ENCODE results near the gene ANXA2R. TPM values are rescaled to one million over a fixed set of nuclear protein-coding genes. Genes with fewer than 3 reads are reported as not detected.
"Not testable (repeated sequence)": the region's sequence is repeated elsewhere in the genome, so short reads cannot be mapped to it uniquely, and the experiment has no call there.

The ANXA2R gene
- total RNA-seq, 2 experiments from 2014 or later, result 8.0 to 10.4 TPM

DNA sequence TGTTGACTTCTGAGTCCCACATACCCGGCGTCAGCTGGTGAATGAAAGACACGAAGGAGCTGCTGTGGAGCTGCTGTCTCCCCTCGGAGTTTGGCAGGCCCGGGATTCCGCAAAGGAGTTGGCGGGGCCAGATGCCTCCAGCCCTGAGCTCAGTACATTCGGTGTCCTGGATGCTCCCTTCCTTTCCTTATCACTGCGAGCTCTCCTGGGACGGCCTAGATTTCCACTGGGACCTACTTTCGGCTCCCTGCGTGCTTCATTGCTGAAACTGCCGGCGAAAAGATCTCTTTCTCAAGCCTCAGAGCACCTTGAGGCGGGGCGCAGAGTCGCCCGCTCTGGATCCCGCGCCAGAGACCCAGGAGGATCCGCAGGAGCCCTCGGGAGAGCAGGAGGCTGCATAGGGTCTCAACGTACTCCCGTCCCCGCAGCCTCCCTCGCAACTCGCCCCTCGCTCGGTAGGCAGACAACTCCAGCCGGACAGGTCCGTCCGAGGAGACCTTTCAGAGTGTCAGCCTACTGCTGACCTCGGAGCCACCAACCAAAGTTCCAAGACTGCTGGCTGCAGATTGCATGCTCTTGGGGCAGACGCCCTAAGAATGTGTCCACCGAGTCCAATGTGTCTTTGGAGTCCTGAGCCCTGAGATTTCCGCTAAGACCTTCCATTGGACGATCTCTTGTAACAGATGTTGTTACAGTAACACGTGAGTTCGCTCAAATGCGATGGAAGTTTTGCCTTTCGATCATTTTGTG, 6.1 kb downstream of the ANXA2R start:
- no peak for ATAC-seq
- no peaks in the 10 kb centered on the region for H3K36me3 Mint-ChIP-seq (ENCODE audit: low read depth)
- H3K4me1 Mint-ChIP-seq (ENCODE audit: low read depth), result peaks cover 53% of the 10 kb centered on the region
- intact Hi-C loops (cut with micrococcal nuclease), result no loop called here
- H3K9me3 Mint-ChIP-seq, result no peaks in the 10 kb centered on the region
- TF ChIP-seq CTCF (IDR thresholded peaks at IDR 0.05), result no peak
- ChIA-PET POLR2A (no interaction called here), CTCF (no interaction called here)
- peak overlapping the region; percentile 22 for H3K4me3 Mint-ChIP-seq
- H3K27me3 Mint-ChIP-seq, result no peaks in the 10 kb centered on the region
- no peak for DNase-seq
- peak overlapping the region; percentile 45 for H3K27ac Mint-ChIP-seq

DNA sequence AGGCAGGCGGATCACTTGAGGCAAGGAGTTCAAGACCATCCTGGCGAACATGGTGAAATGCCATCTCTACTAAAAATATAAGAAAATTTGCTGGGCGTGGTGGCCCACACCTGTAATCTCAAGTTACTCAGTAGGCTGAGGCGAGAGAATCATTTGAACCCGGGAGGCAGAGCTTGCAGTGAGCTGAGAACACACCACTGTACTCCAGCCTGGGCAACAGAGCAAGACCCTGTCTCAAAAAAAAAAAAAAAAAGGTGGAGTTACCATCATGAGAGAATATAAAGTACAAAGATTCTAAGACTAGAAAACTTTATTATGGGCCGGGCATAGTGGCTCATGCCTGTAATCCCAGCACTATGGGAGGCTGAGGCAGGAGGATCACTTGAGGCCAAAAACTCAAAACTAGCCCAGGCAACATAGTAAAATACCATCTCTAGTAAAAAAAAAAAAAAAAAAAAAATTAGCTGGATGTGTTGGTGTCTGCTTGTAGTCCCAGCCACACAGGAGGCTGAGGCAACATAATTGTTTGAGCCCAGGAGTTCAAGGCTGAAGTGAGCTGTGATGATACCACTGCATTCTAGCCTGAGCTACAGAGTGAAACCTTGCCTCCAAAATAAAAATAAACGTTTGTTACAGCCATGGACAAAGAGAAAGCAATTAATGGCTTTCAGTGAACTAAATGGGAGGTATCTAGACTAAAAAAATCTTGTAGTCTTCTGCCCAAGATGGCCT, 12.9 kb downstream of the ANXA2R start:
- no peak for DNase-seq
- H3K4me3 Mint-ChIP-seq, result no peak overlapping the region
- H3K27me3 Mint-ChIP-seq, result no peaks in the 10 kb centered on the region
- intact Hi-C loops (cut with micrococcal nuclease), result no loop called here
- H3K36me3 Mint-ChIP-seq (ENCODE audit: low read depth), result no peaks in the 10 kb centered on the region
- no peak for TF ChIP-seq CTCF (IDR thresholded peaks at IDR 0.05)
- peak overlapping the region; percentile 15 for H3K27ac Mint-ChIP-seq
- peaks cover 26% of the 10 kb centered on the region for H3K4me1 Mint-ChIP-seq (ENCODE audit: low read depth)
- ATAC-seq, result no peak
- H3K9me3 Mint-ChIP-seq, result no peaks in the 10 kb centered on the region
- CTCF ChIA-PET, result interaction anchor here (4.3 kb wide), 1 partner anchor 8 kb away, joined by 44 read pairs; no protein-coding TSS in a partner anchor
- POLR2A ChIA-PET, result interaction anchor here (1.0 to 2.0 kb wide), 3 partner anchors 11 to 33 kb away, joined by 3 to 4 read pairs (median 3); no protein-coding TSS in a partner anchor

DNA sequence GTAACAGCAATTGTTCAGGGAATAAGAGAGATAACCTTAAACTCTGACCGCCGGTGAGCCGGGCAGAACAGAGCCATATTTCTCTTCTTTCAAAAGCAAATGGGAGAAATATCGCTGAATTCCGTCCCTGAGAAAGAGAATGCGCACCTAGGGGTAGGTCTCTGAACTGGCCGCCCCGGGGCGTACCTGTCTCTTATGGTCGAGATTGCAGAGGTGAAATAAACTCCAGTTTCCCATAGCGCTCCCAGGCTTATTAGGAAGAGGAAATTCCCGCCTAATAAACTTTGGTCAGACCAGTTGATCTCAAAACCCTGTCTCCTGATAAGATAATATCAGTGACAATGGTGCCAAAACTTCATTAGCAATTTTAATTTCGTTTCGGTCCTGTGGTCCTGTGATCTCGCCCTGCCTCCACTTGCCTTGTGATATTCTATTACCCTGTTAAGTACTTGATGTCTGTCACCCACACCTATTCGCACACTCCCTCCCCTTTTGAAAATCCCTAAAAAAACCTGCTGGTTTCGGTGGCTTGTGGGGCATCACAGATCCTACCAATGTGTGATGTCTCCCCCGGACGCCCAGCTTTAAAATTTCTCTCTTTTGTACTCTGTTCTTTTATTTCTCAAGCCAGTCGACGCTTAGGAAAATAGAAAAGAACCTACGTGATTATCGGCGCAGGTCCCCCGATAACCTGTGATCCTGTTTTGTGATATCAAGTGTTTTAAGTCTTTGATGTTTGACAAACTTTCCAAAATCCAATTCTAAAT, 14.8 kb downstream of the ANXA2R start:
- DNase-seq; H3K27me3 Mint-ChIP-seq; H3K27ac Mint-ChIP-seq; ATAC-seq; H3K36me3 Mint-ChIP-seq (ENCODE audit: low read depth); H3K9me3 Mint-ChIP-seq; intact Hi-C loops (cut with micrococcal nuclease); H3K4me3 Mint-ChIP-seq: not testable (repeated sequence)
- peaks cover 34% of the 10 kb centered on the region for H3K4me1 Mint-ChIP-seq (ENCODE audit: low read depth)
- ChIA-PET CTCF (interaction anchor here (1.6 kb wide), 1 partner anchor 13 kb away, joined by 6 read pairs; no protein-coding TSS in a partner anchor), POLR2A (interaction anchor here (1.2 kb wide), 1 partner anchor 16 kb away, joined by 6 read pairs; no protein-coding TSS in a partner anchor)

DNA sequence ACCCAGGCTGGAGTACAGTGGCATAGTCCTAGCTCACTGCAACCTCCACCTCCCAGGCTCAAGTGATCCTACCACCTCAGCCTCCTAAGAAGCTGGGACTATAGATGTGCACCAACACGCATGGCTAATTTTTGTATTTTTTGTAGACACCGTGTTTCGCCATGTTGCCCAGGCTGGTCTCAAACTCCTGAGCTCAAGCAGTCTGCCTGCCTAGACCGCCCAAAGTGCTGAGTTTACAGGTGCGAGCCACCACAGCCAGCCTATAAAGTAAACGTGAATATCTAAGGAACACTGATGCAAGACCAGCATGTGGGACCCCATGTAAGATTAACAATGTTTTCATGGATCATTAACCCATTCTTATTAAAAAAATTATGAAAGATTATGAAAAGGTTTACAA, 15.9 kb downstream of the ANXA2R start:
- Mint-ChIP-seq H3K9me3 (no peaks in the 10 kb centered on the region), H3K36me3 (ENCODE audit: low read depth) (no peaks in the 10 kb centered on the region), H3K4me1 (ENCODE audit: low read depth) (peaks cover 25% of the 10 kb centered on the region), H3K27me3 (no peaks in the 10 kb centered on the region), H3K4me3 (no peak overlapping the region), H3K27ac (no peak overlapping the region)
- ChIA-PET CTCF (interaction anchor here (0.9 to 1.6 kb wide), 3 partner anchors 14 to 115 kb away, joined by 3 to 6 read pairs (median 3); no protein-coding TSS in a partner anchor), POLR2A (interaction anchor here (1.2 kb wide), 1 partner anchor 15 kb away, joined by 6 read pairs; no protein-coding TSS in a partner anchor)
- no peak for TF ChIP-seq CTCF (IDR thresholded peaks at IDR 0.05)
- ATAC-seq, result no peak
- intact Hi-C loops (cut with micrococcal nuclease), result no loop called here
- DNase-seq, result no peak

- H3K9me3 Mint-ChIP-seq, result no peaks in the 10 kb centered on the region
- peak overlapping the region; percentile 99 for H3K27ac Mint-ChIP-seq
- CTCF ChIA-PET, result interaction anchor here (1.2 to 9.1 kb wide), 11 partner anchors 8 to 113 kb away, joined by 3 to 132 read pairs (median 26); partner anchors contain the start of gene ANXA2R
- H3K27me3 Mint-ChIP-seq, result no peaks in the 10 kb centered on the region
- ATAC-seq (no peak), DNase-seq (no peak)
- H3K4me1 Mint-ChIP-seq (ENCODE audit: low read depth), result peaks cover 21% of the 10 kb centered on the region
- TF ChIP-seq CTCF (IDR thresholded peaks at IDR 0.05), result no peak
- POLR2A ChIA-PET, result interaction anchor here (0.8 to 8.6 kb wide), 9 partner anchors 8 to 99 kb away, joined by 4 to 145 read pairs (median 36); partner anchors contain the start of genes ANXA2R and ZNF131
- H3K36me3 Mint-ChIP-seq (ENCODE audit: low read depth), result no peaks in the 10 kb centered on the region
- H3K4me3 Mint-ChIP-seq, result peak overlapping the region; percentile 96
- intact Hi-C loops (cut with micrococcal nuclease), result no loop called here
These were observed 19.0 kb downstream of the ANXA2R start for GRCh38 chr5:43021151-43021550.

All from activated CD8-positive, alpha-beta T cell treated with anti-CD3 and anti-CD28 coated beads for 36 hours (primary cell).